Omental fat pad (tissue), 4 donors: ENCODE data around the gene U2AF1L4. TPM values are rescaled to one million over a fixed set of nuclear protein-coding genes. Genes with fewer than 3 reads are reported as not detected.

ENCODE experiments used
- ATAC-seq: fragments of 150-250 bp; one replicate; pipeline ENCODE4 v1.9.1; 2016; ENCODE audit warnings: mild to moderate bottlenecking, moderate library complexity; ENCODE audit not compliant: low FRiP score
- DNase-seq: peaks from one replicate; pipeline ENCODE4 v3.0.0-alpha.2; 2019; ENCODE audit warnings: low spot score
- total RNA-seq, 4 donors: library from RNA; depleted of rRNA; stranded (reverse); fragments of >200 nt; gene quantifications; one replicate each; pipeline ENCODE4 v1.1.0, GENCODE V29; 2016
- TF ChIP-seq, protein P1 (sequence below), 3 donors: fragments of 450-650 bp; IDR thresholded peaks; one replicate each; pipeline ENCODE4 v1.5.1; 2016 to 2017; ENCODE audit warnings: antibody characterized with exemption in 3 of 3, mild to moderate bottlenecking in 3 of 3, moderate library complexity in 2 of 3

U2AF1L4 gene
- total RNA-seq, 4 donors from 2014 or later = 18.4 to 23.8 (median 22.9) TPM

DNA sequence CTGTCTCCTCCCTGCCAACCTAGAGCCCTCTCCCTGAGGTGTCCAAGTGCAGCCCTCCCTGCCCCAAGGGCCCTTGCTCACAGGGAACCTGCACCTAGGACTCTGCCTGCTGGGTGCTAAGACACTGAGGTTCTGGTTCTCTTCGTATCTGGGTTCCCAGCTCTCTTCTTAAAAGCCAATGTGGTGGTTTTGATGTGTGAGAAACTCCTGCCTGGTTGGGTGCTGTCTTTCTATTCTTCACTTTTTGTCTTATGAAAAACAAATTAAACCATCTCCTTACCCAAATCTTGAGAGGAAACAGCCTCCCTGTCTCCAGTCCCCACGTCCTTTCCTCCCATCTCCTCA is 31.7 kb downstream of the U2AF1L4 start:
- ATAC-seq = no peak
- TF ChIP-seq, protein P1, sequence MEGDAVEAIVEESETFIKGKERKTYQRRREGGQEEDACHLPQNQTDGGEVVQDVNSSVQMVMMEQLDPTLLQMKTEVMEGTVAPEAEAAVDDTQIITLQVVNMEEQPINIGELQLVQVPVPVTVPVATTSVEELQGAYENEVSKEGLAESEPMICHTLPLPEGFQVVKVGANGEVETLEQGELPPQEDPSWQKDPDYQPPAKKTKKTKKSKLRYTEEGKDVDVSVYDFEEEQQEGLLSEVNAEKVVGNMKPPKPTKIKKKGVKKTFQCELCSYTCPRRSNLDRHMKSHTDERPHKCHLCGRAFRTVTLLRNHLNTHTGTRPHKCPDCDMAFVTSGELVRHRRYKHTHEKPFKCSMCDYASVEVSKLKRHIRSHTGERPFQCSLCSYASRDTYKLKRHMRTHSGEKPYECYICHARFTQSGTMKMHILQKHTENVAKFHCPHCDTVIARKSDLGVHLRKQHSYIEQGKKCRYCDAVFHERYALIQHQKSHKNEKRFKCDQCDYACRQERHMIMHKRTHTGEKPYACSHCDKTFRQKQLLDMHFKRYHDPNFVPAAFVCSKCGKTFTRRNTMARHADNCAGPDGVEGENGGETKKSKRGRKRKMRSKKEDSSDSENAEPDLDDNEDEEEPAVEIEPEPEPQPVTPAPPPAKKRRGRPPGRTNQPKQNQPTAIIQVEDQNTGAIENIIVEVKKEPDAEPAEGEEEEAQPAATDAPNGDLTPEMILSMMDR (IDR thresholded peaks at IDR 0.05) = no peak
- DNase-seq = no peak

DNA sequence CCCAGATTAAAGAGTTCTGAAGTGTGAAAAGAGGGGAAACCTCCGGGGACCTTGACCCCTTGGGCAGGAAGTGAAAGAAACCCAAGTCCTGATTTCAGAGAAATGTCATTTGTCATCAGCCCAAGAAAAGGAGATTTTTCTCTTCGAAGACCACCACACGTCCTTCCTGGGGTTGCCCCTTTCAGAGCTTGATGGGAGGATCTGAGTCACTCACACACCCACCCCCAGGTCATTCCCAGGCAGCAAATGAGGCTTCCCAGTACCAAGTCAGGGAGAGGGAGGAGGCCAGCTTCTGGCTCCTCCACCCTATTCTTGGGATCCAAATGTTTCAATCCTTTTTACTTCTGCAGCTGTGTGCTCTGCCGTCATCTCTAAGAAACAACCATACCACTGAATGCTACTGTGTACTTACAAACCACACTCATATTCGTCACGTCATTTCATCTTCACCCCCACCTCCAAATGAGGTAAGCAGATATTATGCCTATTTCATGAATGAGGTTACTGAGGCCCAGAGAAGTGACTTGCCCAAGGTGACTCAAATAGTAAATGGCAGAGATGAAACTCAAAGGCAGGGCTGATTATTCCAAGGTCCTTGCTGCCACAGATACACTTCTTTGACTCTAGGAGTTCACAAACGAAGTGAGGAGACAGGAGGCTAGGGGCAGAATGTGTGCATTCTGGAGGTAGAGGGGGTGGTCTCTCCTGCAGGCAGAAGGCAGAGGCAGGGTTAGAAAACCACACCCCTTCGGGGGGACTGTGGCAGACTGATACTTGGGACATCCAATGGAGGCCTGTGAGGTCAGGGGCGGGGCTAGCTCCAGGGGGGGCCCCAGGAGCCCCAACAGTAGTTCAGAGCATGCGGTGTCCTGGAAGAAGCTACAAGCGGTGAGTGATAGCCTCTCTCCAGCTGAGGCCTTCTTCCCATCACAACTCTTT is 32.4 kb downstream of the U2AF1L4 start:
- TF ChIP-seq, protein P1 (IDR thresholded peaks at IDR 0.05) = no peak
- ATAC-seq (no peak), DNase-seq (no peak)

DNA sequence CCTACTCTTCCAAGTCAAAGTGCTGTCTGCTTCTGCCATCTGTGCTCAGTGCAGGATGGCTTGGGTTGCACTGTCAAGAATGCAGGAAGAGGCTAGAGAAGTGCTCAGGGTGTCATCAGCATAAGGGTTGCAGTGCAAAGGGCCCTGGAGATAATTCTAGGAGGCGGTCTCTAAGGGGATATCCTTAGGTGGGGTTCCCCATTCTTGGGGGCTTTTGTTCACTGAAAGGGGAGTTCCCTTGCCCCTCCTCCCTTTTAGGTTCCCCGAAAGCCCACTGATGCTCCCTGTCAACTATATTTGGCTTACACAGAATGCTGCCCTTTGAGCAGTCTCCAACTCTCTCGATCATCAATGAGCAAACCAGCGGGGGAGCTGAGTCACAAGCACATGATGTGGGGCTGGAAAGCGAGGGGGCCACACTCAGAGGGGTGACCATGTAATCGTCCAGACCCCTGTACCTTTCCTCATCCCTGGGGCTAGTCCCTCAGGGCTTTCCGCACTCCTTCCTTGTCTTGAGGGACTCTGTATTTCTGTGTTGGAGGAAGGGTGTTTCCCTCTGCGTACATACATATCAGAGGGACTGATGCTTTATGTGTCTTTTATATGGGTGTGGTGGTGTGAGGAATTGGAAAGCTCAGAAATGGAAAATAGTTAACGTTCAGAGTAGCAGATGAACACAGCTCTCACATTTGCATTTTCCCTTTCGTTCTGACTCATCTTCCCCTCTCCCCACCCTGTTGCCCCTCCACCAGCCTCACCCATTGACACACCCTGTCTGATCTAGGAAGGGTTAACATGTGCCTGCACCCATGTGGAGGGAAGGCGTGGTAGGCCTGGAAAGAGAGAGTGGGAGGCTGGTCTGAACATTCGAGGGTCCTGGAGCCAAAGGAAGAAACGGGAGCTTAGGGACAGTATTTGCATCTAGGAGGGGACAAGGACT is 34.2 kb downstream of the U2AF1L4 start:
- no peak for ATAC-seq
- DNase-seq = no peak
- TF ChIP-seq, protein P1 (IDR thresholded peaks at IDR 0.05) = no peak

DNA sequence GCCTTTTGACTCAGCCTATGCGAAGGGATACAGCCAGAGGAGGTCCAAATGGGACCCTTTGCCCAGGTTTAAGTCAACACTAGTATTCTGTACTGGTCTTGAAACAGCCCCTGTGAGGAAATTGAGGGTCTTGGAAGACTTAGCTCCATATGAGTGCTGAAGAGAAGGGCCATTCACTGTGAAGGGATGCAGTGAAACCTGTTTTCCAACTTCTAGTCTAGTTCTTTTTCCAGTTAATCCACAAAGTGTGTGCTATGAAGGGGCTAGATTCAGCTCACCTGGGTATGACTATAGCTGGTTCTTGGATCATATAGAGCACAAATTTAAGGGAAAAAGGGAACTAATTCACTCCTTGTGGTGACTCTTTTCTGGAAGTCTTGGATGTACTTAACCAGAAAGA is 36.8 kb downstream of the U2AF1L4 start:
- TF ChIP-seq, protein P1 (IDR thresholded peaks at IDR 0.05) = no peak
- DNase-seq (no peak), ATAC-seq (no peak)

DNA sequence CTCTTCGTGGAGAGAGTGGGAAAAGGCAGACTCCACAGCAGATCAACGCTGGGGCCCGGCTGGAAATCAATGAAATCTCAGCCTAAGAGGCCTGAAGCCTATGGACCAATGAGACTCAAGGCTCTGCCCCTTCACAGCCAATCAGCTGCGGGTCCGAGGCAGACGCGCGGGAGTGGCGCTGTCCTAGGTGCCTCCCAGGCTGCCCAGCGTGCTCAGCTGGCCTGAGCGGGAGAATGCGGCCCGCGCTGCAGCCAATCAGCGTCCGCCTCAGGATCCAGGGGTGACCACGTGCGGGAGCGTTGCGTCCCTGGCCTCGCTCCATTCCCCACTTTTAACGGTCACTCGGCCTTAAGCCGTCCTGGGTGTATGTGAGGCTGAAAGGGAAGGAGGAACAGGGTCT is 41.0 kb downstream of the U2AF1L4 start, which contains the start of gene ZBTB32:
ZBTB32 (plus strand) TSS at position 341 of the 400 bp plus-strand sequence. CDS start 10,069 bp downstream, outside the sequence.
- DNase-seq (no peak), ATAC-seq (no peak)
- TF ChIP-seq, protein P1 (IDR thresholded peaks at IDR 0.05) = no peak

DNA sequence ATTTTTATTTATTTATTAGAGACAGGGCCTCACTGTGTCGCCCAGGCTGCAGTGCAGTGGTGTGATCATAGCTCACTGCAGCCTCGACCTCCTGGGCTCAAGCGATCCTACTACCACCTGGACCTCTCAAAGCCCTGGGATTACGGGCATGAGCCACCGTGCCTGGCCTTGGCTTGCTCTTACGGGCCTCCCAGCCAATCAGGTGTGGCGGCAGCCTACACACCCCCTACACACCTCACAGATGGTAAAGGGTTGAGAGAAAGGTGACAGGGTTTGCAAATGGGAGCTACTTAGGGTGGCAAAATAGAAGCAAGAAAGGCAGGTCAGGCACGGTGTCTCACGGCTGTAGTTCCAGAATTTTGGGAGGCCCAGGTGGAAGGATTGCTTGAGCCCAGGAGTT is 41.9 kb downstream of the U2AF1L4 start:
- TF ChIP-seq, protein P1 (IDR thresholded peaks at IDR 0.05) = no peak
- DNase-seq = no peak
- no peak for ATAC-seq
